T-helper 9 cell (primary cell): Measurements from ENCODE around the gene DVL2.
"Not testable (repeated sequence)": the region's sequence is repeated elsewhere in the genome, so short reads cannot be mapped to it uniquely, and the experiment has no call there.

ENCODE experiments used
- DNase-seq: peaks from one replicate; pipeline ENCODE4 v3.0.0-alpha.2; 2020

Gene DVL2

GRCh38 chr17:7256766-7257456, 22.6 kb upstream of the DVL2 start:
- DNase-seq: no peak

GRCh38 chr17:7254511-7254910, 20.2 kb upstream of the DVL2 start:
- no peak for DNase-seq

- no peak for DNase-seq
Observed at GRCh38 chr17:7253082-7253481, 18.8 kb upstream of the DVL2 start.

GRCh38 chr17:7252176-7253043, 18.1 kb upstream of the DVL2 start, which contains the start of gene ELP5:
Gene ELP5, plus strand, starts transcription at chr17:7252215. Its CDS starts 336 bp downstream, at chr17:7252551.
- peak; percentile 83 for DNase-seq

- peak; percentile 99 for DNase-seq
Observed at GRCh38 chr17:7251661-7252175, 17.4 kb upstream of the DVL2 start, which contains the start of gene CTDNEP1. Gene CTDNEP1, minus strand, starts transcription at chr17:7251734. Its CDS starts 438 bp downstream, at chr17:7251296.

- no peak for DNase-seq
Observed at GRCh38 chr17:7250695-7251627, 16.6 kb upstream of the DVL2 start.

- no peak for DNase-seq
Observed at GRCh38 chr17:7249830-7250229, 15.5 kb upstream of the DVL2 start.

- no peak for DNase-seq
Observed at GRCh38 chr17:7249214-7249613, 14.9 kb upstream of the DVL2 start.

- DNase-seq: no peak
Observed at GRCh38 chr17:7248796-7249195, 14.5 kb upstream of the DVL2 start.

GRCh38 chr17:7246779-7247178, 12.5 kb upstream of the DVL2 start:
- no peak for DNase-seq

- not testable (repeated sequence) for DNase-seq
Observed at GRCh38 chr17:7243838-7244237, 9.5 kb upstream of the DVL2 start.

GRCh38 chr17:7243453-7243729, 9.1 kb upstream of the DVL2 start:
- no peak for DNase-seq

GRCh38 chr17:7242717-7243452, 8.6 kb upstream of the DVL2 start:
- DNase-seq: peak; percentile 91

GRCh38 chr17:7241783-7242716, 7.7 kb upstream of the DVL2 start, which contains the start of gene GABARAP:
Gene GABARAP, minus strand, starts transcription at chr17:7242449. Its CDS starts 119 bp downstream, at chr17:7242330.
- DNase-seq: peak; percentile 94

GRCh38 chr17:7241090-7241733, 6.9 kb upstream of the DVL2 start:
- DNase-seq: no peak

- no peak for DNase-seq
Observed at GRCh38 chr17:7240375-7240774, 6.1 kb upstream of the DVL2 start.

GRCh38 chr17:7239091-7240027, 5.0 kb upstream of the DVL2 start, which contains the start of gene PHF23:
Gene PHF23, minus strand, starts transcription at chr17:7239457. Its CDS starts 178 bp downstream, at chr17:7239279.
- DNase-seq: peak; percentile 91

GRCh38 chr17:7238420-7239090, 4.2 kb upstream of the DVL2 start:
- DNase-seq: no peak
